Measurements from ENCODE around the gene KIAA1755.

DNA sequence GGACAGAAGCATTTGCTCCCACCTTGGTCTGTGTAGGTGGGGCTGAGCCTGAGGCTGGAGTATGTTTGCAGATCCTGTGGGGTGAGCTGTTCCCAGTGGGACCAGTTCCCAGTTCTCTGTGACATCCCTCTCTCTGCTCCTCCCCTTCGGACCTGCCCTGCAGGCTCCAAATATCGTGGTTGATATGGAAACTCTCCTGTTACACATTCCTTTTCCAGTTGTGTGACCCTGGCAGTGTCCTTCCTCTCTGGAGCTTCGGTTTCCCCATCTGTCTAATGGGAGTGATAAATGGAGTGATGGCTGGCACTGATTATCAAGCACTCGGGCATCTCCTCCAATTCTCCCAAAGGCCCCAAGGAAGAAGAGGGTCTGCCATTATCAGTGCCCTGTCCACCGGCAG is 79.8 kb downstream of the KIAA1755 start:
- TF ChIP-seq, protein P1, sequence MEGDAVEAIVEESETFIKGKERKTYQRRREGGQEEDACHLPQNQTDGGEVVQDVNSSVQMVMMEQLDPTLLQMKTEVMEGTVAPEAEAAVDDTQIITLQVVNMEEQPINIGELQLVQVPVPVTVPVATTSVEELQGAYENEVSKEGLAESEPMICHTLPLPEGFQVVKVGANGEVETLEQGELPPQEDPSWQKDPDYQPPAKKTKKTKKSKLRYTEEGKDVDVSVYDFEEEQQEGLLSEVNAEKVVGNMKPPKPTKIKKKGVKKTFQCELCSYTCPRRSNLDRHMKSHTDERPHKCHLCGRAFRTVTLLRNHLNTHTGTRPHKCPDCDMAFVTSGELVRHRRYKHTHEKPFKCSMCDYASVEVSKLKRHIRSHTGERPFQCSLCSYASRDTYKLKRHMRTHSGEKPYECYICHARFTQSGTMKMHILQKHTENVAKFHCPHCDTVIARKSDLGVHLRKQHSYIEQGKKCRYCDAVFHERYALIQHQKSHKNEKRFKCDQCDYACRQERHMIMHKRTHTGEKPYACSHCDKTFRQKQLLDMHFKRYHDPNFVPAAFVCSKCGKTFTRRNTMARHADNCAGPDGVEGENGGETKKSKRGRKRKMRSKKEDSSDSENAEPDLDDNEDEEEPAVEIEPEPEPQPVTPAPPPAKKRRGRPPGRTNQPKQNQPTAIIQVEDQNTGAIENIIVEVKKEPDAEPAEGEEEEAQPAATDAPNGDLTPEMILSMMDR (IDR thresholded peaks at IDR 0.05): no peak
- TF ChIP-seq EZH2 (IDR thresholded peaks at IDR 0.05; ENCODE audit: borderline replicate concordance, insufficient read depth, low read depth, low read length, poor library complexity, severe bottlenecking): no peak
